HG02588 (cell line): ENCODE measurements around the gene FAM118B.
"Not testable (repeated sequence)": the region's sequence is repeated elsewhere in the genome, so short reads cannot be mapped to it uniquely, and the experiment has no call there.

Experiments used
- ATAC-seq: cut with Tn5 transposase; IDR thresholded peaks from one replicate; pipeline ENCODE4 v1.9.1; 2021; ENCODE audit warnings: mild to moderate bottlenecking, moderate library complexity; ENCODE audit not compliant: unreplicated experiment

Gene FAM118B

DNA sequence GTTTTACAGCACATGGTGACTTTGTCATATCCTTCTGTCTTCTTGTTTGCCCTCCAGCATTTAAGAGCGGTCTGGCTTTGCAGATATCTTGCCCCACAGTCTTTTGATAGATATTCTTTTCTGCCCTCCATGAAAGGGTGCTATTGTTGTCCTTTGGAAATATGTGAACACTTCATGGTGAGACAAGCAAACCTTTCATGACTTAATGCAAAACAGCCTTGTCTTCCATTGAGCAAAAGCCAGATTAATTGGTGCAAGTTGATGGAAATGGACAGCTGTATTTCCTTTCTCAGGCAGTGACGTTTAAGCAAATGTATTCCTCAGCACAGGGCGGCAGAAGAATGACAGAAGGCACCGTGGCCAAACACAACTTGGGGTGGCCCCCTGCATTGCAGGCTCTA lies 96.7 kb downstream of the FAM118B start:
- no peak for ATAC-seq

DNA sequence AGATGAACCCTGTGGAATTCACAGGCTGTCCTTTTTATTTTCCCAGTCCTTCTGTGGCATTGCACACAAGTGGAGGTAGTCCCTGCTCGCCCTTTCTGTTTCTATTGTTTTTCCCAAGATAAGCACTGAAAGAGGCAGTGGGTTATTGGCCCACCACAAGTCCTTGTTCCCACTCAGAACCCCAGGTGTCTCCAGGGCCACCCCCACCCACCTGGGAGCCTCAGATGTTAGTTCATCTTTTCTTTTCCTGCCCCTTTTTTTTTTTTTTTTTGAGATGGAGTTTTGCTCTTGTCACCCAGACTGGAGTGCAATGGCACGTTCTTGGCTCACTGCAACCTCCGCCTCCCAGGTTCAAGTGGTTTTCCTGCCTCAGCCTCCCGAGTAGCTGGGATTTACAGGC lies 97.2 kb downstream of the FAM118B start:
- ATAC-seq = not testable (repeated sequence)

DNA sequence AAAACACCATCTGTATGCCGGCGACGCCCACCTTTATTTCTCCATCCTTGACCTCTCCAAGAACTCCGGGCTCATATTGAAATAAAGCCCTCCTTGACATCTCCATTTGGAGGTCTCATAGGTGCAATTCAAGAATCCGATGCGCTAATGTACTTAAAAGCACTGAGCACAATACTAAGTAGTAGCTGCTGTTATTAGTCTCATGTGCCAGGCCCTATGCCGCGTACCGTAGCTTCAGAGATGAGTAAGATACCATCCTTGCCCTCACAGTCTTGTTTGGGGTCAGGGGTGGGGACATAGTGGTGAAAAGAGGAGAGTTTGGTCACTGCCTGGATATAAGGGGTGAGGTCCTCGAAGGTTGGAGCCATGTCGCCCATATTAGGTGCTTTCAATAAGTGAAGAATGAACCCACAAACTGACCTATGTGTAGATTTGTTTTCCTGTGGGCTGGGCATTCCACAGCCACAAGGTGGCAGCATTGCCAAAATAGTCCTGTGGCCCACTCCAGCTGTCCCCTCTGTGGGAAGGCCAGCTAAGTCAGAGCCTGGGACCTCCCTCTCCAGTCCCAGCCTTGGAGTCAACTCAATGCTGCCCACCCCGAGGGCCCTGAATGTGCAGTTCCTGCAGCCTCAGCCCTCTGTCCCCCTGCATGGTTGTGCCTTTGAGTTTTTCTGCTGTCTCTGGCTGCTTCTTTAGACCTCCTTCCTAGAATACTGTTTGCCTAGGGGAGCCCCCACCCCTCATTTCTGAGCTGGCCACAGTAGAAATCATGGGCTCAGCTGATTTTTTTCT lies 98.8 kb downstream of the FAM118B start:
- peak; percentile 38 for ATAC-seq

DNA sequence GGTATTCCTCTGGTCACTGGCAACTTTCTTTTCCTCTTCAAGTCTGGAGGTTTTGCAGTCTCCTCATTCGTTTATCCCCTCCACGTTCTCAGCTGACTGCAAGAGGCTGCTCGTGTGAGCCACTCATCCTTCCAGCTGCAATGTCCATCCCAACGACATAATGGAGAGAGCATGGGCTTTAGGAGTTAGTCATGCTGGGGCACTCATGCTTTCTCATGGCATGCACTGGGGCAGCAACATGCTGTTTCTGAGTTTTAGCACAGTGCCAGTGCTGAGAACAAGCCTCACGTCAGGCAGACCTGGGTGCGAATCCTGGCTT lies 99.4 kb downstream of the FAM118B start:
- no peak for ATAC-seq

DNA sequence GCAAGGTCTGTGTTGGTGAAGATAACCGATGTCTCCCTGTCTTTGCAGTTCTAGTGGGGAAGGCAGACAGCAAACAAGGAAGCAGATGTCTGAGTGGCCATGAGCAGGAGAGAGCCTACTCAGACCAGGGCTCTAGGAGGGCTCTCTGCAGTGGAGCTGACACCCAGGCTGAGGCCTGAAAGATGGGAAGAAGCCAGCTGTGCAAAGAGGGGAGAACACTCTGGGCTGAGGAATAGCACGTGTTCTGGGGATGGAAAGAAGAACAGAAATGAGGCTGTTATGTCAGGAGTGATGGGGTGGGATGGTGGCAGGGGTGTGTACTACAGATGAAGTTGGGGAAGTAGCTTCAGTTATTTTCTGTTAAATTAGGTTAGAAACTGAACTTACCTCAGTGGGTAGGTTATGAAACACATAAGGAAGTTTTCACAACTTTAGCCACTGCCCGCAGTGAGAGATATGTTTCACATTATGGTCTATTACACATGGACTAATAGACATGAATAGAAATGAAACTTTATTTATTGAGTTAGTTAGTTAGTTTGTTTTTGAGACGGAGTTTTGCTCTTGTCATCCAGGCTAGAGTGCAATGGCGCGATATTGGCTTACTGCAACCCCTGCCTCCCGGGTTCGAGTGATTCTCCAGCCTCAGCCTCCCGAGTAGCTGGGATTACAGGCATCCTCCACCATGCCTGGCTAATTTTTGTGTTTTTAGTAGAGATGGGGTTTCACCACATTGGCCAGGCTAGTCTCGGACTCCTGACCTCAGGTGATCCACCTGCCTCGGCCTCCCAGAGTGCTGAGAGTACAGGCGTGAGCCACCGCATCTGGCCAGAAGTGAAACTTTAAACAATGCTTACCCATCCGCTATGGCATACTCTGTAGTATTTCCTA lies 100.1 kb downstream of the FAM118B start:
- peak; percentile 74 for ATAC-seq
